ENCODE measurements around the gene KLK15.

Gene KLK15, protein sequence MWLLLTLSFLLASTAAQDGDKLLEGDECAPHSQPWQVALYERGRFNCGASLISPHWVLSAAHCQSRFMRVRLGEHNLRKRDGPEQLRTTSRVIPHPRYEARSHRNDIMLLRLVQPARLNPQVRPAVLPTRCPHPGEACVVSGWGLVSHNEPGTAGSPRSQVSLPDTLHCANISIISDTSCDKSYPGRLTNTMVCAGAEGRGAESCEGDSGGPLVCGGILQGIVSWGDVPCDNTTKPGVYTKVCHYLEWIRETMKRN

GRCh38 chr19:50833117-50833801, at the start of gene KLK15:
KLK15 (minus strand) TSS chr19:50833574; CDS start chr19:50831492, 2,082 bp downstream.
- DNase-seq, result no peak

DNA sequence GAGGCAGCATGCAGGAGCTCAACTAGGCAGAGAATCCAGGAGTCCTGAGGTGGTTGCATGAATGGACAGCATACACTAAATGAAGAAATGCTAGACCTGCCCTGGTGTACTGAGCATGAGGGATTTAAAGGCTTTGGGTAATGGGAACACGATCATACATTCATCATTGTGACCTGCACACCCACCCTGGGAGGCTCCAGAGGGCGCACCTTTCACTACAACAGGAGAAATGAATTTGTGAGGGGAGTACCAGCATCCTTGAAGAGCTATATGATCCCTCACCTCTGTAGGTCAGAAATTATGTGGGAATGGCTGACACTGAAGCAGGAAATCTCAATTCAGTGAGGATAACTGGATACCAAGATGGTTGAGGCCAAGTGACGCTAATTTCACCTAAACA, 48.8 kb upstream of the KLK15 start:
- no peak for DNase-seq

DNA sequence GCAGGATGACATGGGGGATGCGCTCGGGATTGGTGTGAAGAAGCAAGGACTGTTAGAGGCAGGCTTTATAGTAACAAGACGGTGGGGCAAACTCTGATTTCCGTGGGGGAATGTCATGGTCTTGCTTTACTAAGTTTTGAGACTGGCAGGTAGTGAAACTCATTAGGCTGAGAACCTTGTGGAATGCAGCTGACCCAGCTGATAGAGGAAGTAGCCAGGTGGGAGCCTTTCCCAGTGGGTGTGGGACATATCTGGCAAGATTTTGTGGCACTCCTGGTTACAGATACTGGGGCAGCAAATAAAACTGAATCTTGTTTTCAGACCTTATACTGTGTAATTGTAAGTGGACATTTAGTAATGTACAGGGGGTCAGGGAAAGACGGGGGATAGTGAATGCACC, 46.9 kb upstream of the KLK15 start:
- no peak for DNase-seq

GRCh38 chr19:50878851-50879250, 45.5 kb upstream of the KLK15 start:
- no peak for DNase-seq

DNA sequence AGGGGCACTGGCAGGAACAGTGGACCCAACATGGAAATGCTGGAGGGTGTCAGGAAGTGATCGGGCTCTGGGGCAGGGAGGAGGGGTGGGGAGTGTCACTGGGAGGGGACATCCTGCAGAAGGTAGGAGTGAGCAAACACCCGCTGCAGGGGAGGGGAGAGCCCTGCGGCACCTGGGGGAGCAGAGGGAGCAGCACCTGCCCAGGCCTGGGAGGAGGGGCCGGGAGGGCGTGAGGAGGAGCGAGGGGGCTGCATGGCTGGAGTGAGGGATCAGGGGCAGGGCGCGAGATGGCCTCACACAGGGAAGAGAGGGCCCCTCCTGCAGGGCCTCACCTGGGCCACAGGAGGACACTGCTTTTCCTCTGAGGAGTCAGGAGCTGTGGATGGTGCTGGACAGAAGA, 44.0 kb upstream of the KLK15 start:
- DNase-seq, result no peak

- DNase-seq, result no peak
Observed at GRCh38 chr19:50876456-50876855, 43.1 kb upstream of the KLK15 start.

- DNase-seq, result no peak
Observed at GRCh38 chr19:50875795-50876422, 42.5 kb upstream of the KLK15 start.

DNA sequence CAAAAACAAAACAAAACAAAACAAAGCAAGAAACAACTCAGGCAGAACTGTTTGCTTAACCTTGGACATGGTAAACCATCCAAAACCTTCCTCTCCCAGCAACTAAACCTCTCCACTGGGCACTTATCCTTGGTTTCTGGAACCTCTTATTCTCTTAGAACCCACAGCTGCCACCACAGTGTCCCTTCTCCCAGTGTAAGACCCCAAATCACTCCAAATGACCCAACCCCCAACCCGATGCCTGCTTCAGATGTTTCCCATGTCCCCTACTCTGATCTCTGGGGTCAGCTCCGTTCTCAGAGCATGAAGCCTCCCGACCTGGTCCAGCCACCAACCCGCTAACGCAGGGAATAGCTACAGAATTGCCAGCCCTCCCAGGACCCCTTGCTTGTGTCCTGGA, 40.8 kb upstream of the KLK15 start:
- no peak for DNase-seq

GRCh38 chr19:50873056-50873455, 39.7 kb upstream of the KLK15 start, which contains the start of gene KLK2:
KLK2 (plus strand) TSS chr19:50873439; CDS start chr19:50873474, 35 bp downstream.
- DNase-seq, result no peak

DNA sequence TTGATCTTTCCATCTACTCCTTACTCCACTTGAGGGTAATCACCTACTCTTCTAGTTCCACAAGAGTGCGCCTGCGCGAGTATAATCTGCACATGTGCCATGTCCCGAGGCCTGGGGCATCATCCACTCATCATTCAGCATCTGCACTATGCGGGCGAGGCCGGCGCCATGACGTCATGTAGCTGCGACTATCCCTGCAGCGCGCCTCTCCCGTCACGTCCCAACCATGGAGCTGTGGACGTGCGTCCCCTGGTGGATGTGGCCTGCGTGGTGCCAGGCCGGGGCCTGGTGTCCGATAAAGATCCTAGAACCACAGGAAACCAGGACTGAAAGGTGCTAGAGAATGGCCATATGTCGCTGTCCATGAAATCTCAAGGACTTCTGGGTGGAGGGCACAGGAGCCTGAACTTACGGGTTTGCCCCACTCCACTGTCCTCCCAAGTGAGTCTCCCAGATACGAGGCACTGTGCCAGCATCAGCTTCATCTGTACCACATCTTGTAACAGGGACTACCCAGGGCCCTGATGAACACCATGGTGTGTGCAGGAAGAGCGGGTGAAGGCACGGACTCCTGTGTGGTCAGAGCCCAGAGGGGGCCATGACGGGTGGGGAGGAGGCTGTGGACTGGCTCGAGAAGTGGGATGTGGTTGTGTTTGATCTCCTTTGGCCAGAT, 37.2 kb upstream of the KLK15 start:
- DNase-seq, result no peak

GRCh38 chr19:50869479-50869878, 36.1 kb upstream of the KLK15 start:
- no peak for DNase-seq

DNA sequence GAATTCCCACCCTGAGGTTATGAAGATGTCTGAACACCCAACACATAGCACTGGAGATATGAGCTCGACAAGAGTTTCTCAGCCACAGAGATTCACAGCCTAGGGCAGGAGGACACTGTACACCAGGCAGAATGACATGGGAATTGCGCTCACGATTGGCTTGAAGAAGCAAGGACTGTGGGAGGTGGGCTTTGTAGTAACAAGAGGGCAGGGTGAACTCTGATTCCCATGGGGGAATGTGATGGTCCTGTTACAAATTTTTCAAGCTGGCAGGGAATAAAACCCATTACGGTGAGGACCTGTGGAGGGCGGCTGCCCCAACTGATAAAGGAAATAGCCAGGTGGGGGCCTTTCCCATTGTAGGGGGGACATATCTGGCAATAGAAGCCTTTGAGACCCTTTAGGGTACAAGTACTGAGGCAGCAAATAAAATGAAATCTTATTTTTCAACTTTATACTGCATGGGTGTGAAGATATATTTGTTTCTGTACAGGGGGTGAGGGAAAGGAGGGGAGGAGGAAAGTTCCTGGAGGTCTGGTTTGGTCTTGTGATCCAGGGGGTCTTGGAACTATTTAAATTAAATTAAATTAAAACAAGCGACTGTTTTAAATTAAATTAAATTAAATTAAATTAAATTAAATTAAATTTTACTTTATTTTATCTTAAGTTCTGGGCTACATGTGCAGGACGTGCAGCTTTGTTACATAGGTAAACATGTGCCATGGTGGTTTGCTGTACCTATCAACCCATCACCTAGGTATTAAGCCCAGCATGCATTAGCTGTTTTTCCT, 28.3 kb upstream of the KLK15 start:
- no peak for DNase-seq

DNA sequence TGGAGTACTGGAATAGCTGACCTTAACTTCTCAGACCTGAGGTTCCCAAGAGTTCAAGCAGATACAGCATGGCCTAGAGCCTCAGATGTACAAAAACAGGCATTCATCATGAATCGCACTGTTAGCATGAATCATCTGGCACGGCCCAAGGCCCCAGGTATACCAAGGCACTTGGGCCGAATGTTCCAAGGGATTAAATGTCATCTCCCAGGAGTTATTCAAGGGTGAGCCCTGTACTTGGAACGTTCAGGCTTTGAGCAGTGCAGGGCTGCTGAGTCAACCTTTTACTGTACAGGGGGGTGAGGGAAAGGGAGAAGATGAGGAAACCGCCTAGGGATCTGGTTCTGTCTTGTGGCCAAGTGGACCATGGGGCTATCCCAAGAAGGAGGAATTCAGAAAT, 27.6 kb upstream of the KLK15 start:
- DNase-seq, result no peak

- DNase-seq, result no peak
Observed at GRCh38 chr19:50859849-50860248, 26.5 kb upstream of the KLK15 start.

- no peak for DNase-seq
Observed at GRCh38 chr19:50858886-50859285, 25.5 kb upstream of the KLK15 start.

DNA sequence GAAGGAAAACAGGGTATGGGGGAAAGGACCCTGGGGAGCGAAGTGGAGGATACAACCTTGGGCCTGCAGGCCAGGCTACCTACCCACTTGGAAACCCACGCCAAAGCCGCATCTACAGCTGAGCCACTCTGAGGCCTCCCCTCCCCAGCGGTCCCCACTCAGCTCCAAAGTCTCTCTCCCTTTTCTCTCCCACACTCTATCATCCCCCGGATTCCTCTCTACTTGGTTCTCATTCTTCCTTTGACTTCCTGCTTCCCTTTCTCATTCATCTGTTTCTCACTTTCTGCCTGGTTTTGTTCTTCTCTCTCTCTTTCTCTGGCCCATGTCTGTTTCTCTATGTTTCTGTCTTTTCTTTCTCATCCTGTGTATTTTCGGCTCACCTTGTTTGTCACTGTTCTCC, 24.0 kb upstream of the KLK15 start:
- DNase-seq, result no peak

DNA sequence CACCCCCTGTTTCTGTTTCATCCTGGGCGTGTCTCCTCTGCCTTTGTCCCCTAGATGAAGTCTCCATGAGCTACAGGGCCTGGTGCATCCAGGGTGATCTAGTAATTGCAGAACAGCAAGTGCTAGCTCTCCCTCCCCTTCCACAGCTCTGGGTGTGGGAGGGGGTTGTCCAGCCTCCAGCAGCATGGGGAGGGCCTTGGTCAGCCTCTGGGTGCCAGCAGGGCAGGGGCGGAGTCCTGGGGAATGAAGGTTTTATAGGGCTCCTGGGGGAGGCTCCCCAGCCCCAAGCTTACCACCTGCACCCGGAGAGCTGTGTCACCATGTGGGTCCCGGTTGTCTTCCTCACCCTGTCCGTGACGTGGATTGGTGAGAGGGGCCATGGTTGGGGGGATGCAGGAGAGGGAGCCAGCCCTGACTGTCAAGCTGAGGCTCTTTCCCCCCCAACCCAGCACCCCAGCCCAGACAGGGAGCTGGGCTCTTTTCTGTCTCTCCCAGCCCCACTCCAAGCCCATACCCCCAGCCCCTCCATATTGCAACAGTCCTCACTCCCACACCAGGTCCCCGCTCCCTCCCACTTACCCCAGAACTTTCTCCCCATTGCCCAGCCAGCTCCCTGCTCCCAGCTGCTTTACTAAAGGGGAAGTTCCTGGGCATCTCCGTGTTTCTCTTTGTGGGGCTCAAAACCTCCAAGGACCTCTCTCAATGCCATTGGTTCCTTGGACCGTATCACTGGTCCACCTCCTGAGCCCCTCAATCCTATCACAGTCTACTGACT, 21.4 kb upstream of the KLK15 start, which contains the start of gene KLK3:
Gene KLK3, plus strand, starts transcription at position 280 of the 775 bp plus-strand sequence. Its CDS starts 41 bp downstream, at position 321.
- no peak for DNase-seq

- DNase-seq, result no peak
Observed at GRCh38 chr19:50851620-50852019, 18.2 kb upstream of the KLK15 start.

DNA sequence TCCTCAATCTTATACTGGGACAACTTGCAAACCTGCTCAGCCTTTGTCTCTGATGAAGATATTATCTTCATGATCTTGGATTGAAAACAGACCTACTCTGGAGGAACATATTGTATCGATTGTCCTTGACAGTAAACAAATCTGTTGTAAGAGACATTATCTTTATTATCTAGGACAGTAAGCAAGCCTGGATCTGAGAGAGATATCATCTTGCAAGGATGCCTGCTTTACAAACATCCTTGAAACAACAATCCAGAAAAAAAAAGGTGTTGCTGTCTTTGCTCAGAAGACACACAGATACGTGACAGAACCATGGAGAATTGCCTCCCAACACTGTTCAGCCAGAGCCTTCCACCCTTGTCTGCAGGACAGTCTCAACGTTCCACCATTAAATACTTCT, 17.4 kb upstream of the KLK15 start:
- no peak for DNase-seq

DNA sequence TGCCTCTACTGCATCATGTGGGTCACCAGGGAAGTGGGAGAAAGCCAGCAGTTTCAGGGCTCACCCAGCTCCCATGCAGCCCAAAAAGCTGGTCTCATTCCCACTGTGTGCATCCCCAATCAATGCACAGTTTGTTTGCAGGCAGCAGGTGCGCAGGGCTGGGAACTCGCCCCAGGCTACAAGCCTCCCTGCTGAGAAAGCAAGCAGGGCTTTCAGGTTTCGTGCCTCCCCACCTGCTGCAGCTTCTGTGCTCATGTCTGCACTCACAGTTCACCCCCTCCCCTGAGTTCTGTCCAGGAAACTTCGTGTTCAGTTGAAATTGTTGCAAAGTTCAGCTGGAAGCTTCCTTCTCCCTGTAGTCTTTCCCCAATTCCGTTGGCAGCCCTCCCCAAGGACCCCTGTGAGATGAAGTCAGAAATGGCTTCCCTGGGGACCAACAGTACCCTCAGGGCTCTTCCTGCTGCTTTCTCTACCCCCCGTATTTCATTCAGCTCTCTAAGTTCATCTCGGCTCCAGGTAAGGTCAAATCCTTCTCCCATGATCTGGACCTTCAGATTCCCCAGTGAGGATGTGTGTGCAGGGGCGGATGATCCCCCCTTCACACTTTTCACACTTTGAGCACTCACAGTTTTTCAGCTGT, 11.0 kb upstream of the KLK15 start:
- no peak for DNase-seq

- DNase-seq, result no peak
Observed at GRCh38 chr19:50843701-50844221, 10.4 kb upstream of the KLK15 start.

Data from CD4-positive, alpha-beta T cell treated with Interferon alpha-2 for 1 hour (primary cell).